ENCODE data around the gene NFX1. TPM values are rescaled to one million over a fixed set of nuclear protein-coding genes. Genes with fewer than 3 reads are reported as not detected.

The NFX1 gene
- total RNA-seq, 1 donor from 2014 or later, result 33.2 TPM

DNA sequence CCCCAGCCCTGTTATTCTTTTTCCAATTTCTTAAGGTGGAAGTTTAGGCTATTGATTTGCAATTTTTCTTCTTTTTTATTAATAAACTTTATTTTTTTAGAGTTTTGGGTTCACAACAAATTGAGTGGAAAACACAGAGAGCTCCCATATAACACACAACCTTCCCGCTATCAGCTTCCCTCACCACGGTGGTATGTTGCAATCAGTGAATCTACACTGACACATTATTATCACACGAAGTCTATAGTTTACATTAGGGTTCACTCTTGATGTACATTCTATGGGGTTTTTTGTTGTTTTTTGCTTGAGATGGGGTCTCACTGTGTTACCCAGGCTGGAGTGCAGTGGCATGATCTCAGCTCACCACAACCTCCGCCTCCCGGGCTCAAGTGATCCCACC is 4.8 kb upstream of the NFX1 start:
- Mint-ChIP-seq H3K9me3 (no peaks in the 10 kb centered on the region), H3K4me3 (no peak overlapping the region), H3K27ac (ENCODE audit: unreplicated experiment) (no peak overlapping the region), H3K4me1 (peaks cover 10% of the 10 kb centered on the region), H3K36me3 (ENCODE audit: low read depth) (no peaks in the 10 kb centered on the region), H3K27me3 (ENCODE audit: low read depth) (no peaks in the 10 kb centered on the region)
- TF ChIP-seq, protein P1, sequence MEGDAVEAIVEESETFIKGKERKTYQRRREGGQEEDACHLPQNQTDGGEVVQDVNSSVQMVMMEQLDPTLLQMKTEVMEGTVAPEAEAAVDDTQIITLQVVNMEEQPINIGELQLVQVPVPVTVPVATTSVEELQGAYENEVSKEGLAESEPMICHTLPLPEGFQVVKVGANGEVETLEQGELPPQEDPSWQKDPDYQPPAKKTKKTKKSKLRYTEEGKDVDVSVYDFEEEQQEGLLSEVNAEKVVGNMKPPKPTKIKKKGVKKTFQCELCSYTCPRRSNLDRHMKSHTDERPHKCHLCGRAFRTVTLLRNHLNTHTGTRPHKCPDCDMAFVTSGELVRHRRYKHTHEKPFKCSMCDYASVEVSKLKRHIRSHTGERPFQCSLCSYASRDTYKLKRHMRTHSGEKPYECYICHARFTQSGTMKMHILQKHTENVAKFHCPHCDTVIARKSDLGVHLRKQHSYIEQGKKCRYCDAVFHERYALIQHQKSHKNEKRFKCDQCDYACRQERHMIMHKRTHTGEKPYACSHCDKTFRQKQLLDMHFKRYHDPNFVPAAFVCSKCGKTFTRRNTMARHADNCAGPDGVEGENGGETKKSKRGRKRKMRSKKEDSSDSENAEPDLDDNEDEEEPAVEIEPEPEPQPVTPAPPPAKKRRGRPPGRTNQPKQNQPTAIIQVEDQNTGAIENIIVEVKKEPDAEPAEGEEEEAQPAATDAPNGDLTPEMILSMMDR (conservative IDR thresholded peaks at IDR 0.05), result no peak
- no peak for DNase-seq (ENCODE audit: low read depth, low spot score)

DNA sequence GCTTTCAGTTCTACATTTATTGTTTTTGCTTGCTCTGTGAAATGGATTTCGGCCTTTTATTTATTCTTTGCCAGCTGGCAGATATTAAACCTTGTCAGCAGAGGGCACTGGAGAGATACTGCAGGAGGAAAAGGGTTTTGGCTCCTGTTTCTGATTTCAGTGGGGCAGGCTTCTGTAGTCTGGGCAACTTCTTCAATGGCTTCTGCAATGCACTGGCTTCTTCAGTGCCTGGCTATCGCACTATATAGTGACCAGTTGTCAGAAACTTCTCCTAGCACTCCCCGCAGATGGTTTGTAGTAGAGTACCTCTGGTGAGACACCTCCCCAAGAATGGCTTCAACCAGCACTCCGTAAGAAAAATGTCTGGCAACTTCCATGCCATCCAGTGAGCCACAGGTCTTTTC is 3.2 kb upstream of the NFX1 start:
- H3K9me3 Mint-ChIP-seq, result no peaks in the 10 kb centered on the region
- peak overlapping the region; percentile 85 for H3K4me3 Mint-ChIP-seq
- TF ChIP-seq, protein P1 (conservative IDR thresholded peaks at IDR 0.05), result peak; percentile 71
- H3K36me3 Mint-ChIP-seq (ENCODE audit: low read depth), result no peaks in the 10 kb centered on the region
- no peaks in the 10 kb centered on the region for H3K27me3 Mint-ChIP-seq (ENCODE audit: low read depth)
- DNase-seq (ENCODE audit: low read depth, low spot score), result peak; percentile 37
- peaks cover 20% of the 10 kb centered on the region for H3K4me1 Mint-ChIP-seq
- H3K27ac Mint-ChIP-seq (ENCODE audit: unreplicated experiment), result no peak overlapping the region

DNA sequence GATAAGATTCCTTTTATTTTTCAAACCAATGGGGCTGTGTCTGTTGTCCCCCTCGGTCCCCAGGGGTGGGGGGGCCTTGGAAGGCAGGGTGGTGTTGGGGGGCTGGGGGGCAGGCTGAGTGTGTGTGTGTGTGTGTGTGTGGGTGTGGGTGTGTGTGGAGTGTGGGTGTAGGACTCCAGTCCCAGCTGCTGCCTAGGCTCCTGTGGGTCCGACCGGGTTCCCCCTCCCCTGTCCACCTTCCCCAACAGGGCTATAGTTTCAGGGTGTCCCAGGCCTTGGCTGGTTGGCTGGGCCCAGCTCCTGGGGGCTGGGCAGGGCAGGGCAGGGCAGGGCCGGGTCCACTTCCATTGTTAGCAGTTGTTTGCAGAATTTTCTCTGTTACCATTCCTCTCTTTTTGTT is 2.1 kb upstream of the NFX1 start:
- no peaks in the 10 kb centered on the region for H3K27me3 Mint-ChIP-seq (ENCODE audit: low read depth)
- H3K9me3 Mint-ChIP-seq, result no peaks in the 10 kb centered on the region
- no peak overlapping the region for H3K27ac Mint-ChIP-seq (ENCODE audit: unreplicated experiment)
- TF ChIP-seq, protein P1 (conservative IDR thresholded peaks at IDR 0.05), result no peak
- peaks cover 29% of the 10 kb centered on the region for H3K4me1 Mint-ChIP-seq
- H3K4me3 Mint-ChIP-seq, result peak overlapping the region; percentile 67
- no peak for DNase-seq (ENCODE audit: low read depth, low spot score)
- no peaks in the 10 kb centered on the region for H3K36me3 Mint-ChIP-seq (ENCODE audit: low read depth)

DNA sequence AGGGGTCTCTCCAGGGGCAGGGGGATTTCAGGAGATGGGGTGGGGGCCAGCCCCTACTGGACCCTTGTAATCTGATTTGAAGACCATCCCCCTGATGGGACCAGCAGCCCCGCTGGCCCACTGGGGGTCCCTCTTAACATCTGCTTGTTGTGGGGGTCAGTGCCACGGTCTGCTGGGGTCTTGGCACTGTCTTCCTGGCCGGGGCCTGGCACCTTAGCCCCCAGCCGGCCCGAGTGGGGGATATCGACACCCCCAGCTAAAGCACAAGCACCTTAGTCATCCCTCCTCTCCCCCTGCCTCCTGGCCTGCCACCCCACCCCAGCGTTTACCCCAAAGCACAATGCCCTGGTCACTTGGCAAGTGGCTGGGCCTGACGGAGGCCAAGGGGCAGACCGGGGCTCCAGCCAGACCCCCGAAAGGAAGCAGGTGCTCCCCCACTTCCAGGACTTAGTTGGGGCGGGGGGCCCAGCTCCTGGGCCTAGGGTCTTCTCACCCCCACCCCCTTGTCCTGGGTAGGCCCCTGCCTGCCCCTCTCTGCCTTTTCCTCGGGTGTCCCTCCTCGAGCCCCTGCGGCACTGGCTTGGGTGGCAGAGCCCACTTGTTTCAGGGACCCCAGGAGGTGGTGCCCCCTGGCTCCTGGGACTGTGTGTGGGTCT is 1.4 kb upstream of the NFX1 start:
- H3K27ac Mint-ChIP-seq (ENCODE audit: unreplicated experiment), result no peak overlapping the region
- H3K4me1 Mint-ChIP-seq, result peaks cover 29% of the 10 kb centered on the region
- no peaks in the 10 kb centered on the region for H3K27me3 Mint-ChIP-seq (ENCODE audit: low read depth)
- DNase-seq (ENCODE audit: low read depth, low spot score), result no peak
- no peaks in the 10 kb centered on the region for H3K36me3 Mint-ChIP-seq (ENCODE audit: low read depth)
- no peak overlapping the region for H3K4me3 Mint-ChIP-seq
- no peaks in the 10 kb centered on the region for H3K9me3 Mint-ChIP-seq
- TF ChIP-seq, protein P1 (conservative IDR thresholded peaks at IDR 0.05), result no peak

DNA sequence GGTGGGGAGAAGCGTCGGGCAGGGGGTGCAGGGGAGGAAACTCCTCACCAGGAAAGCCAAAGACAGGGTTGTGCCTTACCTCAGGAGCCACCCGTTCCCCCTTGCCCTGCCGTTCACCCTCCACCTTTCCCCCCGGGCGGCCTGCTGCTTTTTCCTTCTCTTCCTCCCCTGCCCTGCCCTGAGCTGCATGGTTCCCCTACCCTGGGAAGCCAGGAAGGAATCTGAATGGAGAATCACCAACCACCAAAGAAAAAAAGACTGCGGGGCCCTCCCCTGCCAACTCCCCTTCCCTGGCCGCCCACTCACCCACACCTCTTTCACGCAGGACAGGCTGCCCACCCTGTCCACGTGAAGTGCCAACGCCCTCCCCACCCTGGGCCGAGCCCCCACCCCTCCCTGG is 820 bp upstream of the NFX1 start:
- peaks cover under 1% of the 10 kb centered on the region for H3K36me3 Mint-ChIP-seq (ENCODE audit: low read depth)
- H3K27ac Mint-ChIP-seq (ENCODE audit: unreplicated experiment), result no peak overlapping the region
- TF ChIP-seq, protein P1 (conservative IDR thresholded peaks at IDR 0.05), result no peak
- no peaks in the 10 kb centered on the region for H3K27me3 Mint-ChIP-seq (ENCODE audit: low read depth)
- H3K4me1 Mint-ChIP-seq, result peaks cover 29% of the 10 kb centered on the region
- peak overlapping the region; percentile 98 for H3K4me3 Mint-ChIP-seq
- no peaks in the 10 kb centered on the region for H3K9me3 Mint-ChIP-seq
- DNase-seq (ENCODE audit: low read depth, low spot score), result no peak
